LNCAP (cell line): ENCODE results near the gene ELL2.

ENCODE experiments used
- TF ChIP-seq, protein P1 (sequence below): fragments of 450-650 bp; IDR thresholded peaks from 2 replicates; pipeline ENCODE4 v1.5.1; 2017; ENCODE audit warnings: mild to moderate bottlenecking

ELL2 gene

DNA sequence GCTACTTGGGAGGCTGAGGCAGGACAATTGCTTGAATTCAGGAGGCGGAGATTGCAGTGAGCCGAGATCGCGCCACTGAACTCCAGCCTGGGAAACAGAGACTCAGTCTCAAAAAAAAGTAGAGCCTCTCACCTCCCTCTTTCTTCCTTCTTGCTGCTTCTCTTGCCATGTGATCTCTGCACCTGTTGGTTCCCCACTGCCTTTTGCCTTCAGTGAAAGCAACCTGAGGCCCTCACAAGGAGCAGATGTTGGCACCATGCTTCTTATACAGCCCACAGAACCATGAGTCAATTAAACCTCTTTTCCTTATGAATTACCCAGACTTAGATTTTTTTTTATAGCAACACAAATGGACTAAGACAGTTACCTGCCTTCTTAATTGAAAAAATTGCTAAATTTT, 93.5 kb downstream of the ELL2 start:
- TF ChIP-seq, protein P1, sequence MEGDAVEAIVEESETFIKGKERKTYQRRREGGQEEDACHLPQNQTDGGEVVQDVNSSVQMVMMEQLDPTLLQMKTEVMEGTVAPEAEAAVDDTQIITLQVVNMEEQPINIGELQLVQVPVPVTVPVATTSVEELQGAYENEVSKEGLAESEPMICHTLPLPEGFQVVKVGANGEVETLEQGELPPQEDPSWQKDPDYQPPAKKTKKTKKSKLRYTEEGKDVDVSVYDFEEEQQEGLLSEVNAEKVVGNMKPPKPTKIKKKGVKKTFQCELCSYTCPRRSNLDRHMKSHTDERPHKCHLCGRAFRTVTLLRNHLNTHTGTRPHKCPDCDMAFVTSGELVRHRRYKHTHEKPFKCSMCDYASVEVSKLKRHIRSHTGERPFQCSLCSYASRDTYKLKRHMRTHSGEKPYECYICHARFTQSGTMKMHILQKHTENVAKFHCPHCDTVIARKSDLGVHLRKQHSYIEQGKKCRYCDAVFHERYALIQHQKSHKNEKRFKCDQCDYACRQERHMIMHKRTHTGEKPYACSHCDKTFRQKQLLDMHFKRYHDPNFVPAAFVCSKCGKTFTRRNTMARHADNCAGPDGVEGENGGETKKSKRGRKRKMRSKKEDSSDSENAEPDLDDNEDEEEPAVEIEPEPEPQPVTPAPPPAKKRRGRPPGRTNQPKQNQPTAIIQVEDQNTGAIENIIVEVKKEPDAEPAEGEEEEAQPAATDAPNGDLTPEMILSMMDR, result no peak

DNA sequence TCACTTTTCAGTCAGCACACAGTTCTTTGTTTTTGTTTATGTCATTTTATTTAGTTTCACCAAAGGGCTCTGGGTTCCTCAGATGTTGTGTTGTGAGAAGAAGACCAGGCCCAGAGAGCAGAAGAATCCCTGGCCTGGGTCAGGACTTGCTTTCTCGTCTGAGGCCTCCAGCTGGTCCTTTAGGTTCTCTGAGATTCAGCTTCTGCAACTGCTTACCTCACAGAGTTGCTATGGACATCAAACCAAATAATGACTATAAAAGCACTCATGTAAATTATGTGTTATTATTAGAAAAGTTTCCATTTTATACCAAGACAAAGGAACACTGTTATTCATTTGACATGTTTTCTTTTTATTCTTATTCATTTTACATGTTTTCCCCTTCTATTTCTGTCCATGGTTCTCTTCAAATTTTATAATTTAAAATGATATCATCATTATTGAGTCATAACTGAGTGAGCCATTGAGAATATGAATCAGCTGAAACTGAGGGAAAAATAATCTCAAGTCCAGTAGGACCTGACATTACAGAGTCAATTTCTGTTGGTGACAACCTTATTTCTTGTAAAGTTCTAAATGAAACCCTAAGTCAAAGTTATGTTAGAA, 95.1 kb downstream of the ELL2 start:
- TF ChIP-seq, protein P1, result no peak

DNA sequence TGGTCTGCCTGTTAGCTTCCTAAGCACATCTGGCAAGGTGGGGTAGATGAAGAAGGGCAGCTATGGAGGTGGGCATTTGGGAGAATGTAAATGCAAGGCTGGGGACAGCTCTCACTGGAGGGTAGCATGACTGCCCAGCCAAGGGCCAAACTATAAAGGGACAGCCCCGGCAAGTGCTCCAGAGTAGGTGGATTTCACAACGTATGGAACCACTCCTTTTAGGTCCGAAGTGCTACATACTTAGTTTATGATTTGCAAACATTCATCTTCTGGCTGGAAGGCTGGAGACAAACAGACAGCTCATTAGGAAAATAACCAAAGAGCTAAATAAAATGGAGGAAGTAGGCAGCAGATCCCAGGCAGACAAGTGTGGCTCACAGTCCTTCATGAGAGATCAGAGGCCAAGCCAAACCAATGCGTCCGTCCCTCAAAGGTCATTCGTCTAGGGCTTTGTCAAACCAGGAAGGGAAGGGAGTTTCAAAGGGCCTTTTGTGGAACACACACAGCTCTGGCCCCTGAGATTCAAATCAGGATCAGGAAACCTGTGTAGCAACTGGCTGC, 96.6 kb downstream of the ELL2 start:
- TF ChIP-seq, protein P1, result no peak

DNA sequence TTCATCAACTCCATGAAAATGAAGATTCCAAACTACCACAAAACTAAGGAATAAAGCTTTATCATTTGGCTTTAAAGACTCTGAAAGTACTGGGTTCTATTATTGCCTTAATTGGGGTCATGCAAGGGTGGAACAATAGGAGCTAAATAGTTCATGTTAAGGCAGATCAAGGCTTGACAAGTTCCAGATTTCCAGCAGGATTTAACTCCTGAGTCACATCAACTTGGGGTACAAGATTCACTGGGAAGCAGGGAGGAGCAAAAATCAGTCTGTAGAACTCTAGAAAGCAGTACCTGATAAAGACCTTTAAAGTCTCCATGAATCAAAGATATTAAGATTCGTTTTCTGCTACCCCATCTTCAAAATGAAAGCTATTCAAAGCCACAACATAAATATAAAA, 97.2 kb downstream of the ELL2 start:
- TF ChIP-seq, protein P1, result no peak

DNA sequence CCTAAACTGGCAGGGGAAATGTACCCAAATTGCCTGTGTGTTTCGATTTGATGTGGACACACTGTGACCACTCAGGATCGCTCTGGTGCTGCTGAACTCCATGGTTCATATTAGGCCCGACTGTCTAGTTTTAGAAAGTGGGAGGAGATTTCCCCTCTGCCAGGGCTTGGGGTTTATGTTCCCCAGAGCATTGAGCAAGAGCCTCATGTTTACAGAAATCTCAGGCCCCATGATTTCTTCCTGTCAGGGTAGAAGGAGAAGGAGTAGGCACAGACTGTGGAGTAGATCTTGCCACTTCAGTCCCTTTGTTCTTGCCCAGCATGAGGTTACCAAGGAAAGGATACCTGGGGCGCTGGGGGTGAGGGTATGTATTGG, 98.3 kb downstream of the ELL2 start:
- TF ChIP-seq, protein P1, result no peak

DNA sequence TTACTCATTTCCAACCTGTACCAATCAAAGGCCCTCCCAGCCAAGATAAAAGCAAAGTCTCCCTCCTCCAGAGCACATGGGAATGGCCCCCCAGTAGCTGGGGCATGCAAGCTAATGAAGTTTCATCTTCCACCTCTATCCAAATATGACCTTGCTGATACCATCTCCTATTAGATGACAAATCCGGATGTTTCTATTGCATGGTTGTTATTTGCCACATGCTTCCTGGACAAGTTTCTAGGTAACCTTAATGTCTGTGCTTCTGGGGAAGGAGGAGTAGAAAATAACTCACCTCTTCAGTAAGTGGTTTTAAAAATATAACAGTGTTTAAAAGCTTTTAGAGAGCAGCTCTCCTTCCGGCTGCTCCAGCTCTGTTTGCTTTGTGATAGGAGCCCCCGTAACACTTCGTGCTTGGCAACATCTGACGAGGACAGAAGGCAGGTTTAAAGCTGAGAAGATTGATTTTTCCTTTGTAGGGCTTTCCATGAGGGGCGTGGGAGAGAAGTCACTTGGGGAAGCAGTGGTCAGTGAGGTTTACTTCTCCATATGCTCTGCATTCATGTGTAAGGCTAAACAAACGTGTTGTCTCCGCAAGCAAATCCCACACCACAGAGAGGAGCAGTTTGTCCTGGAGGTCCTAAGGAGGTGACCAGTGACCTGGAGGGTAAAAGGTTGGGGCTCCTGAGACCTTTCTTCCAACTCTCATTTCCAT, 98.8 kb downstream of the ELL2 start:
- TF ChIP-seq, protein P1, result no peak

DNA sequence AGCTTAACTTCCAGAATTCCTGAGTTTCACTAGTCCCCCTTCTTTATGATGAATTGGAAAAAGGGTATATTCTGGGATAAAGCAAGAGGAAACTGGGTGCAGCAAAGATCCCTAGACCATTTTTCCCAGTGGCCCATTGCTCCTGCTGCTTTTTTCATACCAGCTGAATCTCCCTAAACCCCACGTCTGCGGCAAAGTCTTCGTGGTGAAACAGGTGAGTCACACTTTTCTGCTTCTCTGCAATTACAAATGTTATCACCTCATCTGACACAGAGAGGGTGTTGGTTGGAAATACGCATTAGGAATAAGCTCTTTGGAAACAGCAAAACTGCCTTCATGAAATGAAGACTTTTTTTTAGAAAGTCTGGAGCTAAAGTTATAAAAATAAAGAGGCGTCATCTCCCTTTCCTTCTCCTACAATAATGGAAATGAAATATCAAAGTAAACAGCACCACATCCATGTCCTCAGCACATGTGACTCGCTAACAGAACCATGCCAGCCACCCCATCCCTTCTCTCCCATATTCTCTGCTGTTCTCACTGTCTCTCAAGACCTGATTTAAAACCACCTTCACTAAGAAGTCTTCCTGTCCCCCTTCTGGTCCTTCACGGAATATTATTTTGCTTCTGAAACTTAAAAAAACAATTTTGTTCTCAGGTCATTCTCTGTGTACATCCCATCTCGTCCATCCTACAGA, 99.6 kb downstream of the ELL2 start:
- TF ChIP-seq, protein P1, result no peak
